GM19035 (cell line): Measurements from ENCODE around the gene RLIM.

ENCODE experiments used
- ATAC-seq: cut with Tn5 transposase; IDR thresholded peaks from one replicate; pipeline ENCODE4 v1.9.1; 2021; ENCODE audit not compliant: unreplicated experiment

RLIM gene

GRCh38 chrX:74536832-74537371, 77.5 kb downstream of the RLIM start:
- peak; percentile 8 for ATAC-seq

- peak; percentile 63 for ATAC-seq
Observed at GRCh38 chrX:74536152-74536831, 78.1 kb downstream of the RLIM start.

GRCh38 chrX:74535408-74536151, 78.8 kb downstream of the RLIM start:
- ATAC-seq = peak; percentile 46
